HG02970 (cell line): ENCODE measurements around the gene MFSD12.

Source experiments
- ATAC-seq: cut with Tn5 transposase; IDR thresholded peaks from one replicate; pipeline ENCODE4 v1.9.1; 2021; ENCODE audit warnings: mild to moderate bottlenecking, moderate library complexity, moderate number of reproducible peaks; ENCODE audit not compliant: unreplicated experiment, low FRiP score

MFSD12 gene

GRCh38 chr19:3563709-3564524, 6.5 kb upstream of the MFSD12 start:
- ATAC-seq: no peak

DNA sequence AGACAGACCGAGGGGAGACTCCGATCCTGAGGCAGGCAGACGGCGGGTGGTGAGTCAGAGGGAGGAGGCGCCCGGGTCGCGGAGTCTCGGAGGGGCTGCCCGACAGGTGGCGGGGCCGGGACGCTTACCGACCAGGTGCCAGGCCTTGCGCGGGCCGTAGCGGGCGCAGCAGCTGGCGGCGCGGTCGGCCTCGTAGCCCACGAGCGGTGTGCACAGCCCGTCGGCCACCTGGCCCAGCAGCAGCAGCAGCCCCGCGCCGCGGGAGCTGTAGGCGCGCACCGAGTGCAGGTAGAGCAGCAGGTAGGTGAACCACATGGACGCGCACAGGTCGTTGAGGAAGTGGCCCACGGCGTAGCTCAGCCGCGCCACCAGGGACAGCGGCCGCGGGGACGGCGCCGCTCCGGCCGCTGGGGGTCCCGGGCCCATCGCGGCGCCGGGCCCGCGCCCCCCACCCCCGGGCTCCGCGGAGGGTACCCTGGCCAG, 367 bp downstream of the MFSD12 start:
- ATAC-seq: peak; percentile 7

DNA sequence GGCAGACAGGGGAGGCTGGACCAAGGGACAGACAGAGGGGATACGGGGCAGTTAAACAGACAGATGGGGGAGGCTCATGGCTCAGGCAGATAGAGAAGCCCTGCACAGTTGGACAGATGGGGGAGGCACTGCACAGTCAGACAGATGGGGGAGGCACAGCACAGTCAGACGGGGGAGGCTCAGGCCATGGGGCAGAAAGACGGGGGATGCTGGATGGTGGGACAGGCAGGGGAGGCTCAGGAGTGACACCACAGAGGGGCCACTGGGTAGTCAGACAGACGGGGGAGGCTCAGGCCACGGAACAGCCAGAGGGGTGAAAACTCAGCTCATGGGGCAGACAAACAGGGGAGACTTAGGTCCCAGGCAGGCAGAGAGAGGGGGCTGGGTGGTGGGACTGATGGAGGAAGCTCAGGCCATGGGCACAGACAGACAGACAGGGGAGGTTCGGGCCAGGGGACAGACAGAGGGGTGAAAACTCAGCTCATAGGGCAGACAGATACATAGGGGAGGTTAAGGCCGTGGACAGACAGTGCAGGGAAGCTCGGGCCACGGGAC, 886 bp downstream of the MFSD12 start:
- no peak for ATAC-seq

GRCh38 chr19:3555653-3556422, 1.5 kb downstream of the MFSD12 start:
- ATAC-seq: no peak

DNA sequence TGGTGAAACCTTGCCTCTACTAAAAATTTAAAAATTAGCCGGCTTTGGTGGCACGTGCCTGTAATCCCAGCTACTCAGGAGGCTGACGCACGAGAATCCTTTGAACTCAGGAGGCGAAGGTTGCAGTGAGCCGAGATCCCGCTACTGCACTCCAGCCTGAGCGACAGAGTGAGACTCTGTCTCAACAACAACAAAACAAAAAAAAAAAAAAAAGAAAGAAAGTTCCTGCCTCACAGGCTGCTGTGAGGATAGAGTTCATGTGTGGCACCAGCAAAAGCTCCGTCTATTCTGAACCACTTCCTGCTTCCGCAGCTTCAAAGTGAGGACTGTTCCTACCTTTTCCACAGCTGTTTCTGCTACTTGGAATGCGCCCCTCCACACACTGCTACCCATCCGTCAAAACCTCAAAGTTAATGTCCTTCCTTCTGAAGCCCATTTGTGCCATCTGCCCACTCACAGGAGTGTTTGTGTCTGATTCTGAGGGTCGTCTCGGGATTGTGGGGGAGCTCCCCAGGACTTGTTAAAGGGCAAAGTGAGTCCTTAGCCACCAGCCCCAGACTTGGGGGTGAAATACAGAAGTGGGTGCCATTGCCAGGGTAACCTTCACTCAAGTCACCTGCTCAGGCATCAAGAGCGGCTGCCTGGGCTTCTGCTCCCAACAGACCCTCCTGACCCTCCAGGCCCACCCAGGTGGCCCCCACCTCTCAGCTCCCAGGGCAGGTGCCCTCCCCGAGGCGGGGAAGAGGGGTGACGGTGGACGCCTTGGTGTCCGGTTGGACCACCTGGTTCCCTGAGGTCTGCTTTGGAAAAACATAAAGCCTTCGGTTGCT, 2.9 kb downstream of the MFSD12 start:
- no peak for ATAC-seq

GRCh38 chr19:3551792-3552095, 5.6 kb downstream of the MFSD12 start:
- ATAC-seq: no peak

GRCh38 chr19:3550947-3551791, 6.2 kb downstream of the MFSD12 start:
- no peak for ATAC-seq

- no peak for ATAC-seq
These were observed 7.6 kb downstream of the MFSD12 start for GRCh38 chr19:3549816-3550215.

- ATAC-seq: no peak
These were observed 8.8 kb downstream of the MFSD12 start for GRCh38 chr19:3548606-3549005.

GRCh38 chr19:3547767-3548282, 9.6 kb downstream of the MFSD12 start:
- no peak for ATAC-seq

GRCh38 chr19:3547301-3547731, 10.1 kb downstream of the MFSD12 start:
- no peak for ATAC-seq

DNA sequence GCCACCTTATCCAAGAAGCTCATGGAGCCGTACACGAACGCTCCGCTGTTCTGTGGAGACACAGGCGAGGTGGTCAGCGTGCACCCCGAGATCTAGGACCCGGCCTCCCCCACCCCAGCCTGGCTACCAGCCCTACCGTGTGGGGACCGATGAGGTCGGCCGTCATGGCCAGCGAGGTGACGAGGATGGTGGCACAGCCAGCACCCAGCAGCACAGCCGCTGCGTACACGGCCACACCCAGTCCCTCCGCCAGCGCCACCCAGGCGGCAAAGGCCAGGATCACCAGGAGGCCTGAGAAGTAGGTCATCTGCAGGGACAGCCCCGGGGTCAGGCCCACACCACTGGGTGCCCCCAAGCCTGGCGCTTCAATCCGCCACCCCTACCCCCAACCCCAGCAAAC, 11.3 kb downstream of the MFSD12 start:
- ATAC-seq: no peak

GRCh38 chr19:3545669-3546034, 11.7 kb downstream of the MFSD12 start:
- ATAC-seq: no peak

DNA sequence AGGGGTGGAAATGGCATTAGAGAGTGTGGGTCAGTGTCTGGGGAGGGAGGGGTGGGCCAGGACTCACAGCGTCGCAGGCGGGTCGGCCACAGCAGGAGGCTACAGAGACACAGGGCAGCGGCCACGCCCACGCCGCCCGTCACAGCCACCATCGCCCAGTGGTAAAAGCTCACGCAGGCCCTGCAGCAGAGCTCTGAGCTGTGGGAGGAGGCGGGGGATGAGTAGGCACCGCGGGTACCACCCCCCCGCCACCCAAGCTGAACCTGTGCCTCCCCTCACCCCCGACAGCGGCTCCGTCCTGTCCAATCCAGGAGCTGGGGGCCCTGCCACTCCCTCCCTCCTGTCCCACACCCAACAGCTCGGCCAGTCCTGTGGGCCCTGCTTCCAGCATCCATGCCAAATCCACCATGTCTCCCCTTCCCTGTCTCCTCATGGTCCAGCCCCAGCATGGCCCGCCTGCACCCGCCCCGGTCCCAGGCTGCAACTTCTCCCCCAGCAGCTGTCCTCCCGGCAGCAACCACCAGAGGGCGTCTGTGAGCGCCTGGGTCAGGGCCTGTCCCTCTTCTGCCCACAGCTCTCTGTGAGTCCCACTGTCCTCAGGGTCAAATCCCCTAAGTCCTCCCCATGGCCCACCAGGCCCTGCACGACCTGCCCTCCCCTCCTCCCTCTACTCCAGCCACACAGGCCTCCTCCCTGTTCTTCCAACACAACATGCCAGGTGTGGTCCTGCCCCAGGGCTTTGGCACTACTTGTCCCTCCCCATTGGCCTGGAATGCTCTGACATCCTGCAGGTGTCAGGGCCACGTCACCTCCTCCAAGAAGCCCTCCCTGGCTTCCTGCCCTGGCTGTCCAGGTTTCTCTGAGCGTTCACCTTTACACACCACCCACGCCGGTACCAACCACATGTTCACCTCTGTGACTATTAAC, 12.4 kb downstream of the MFSD12 start:
- ATAC-seq: no peak

GRCh38 chr19:3544058-3544376, 13.4 kb downstream of the MFSD12 start:
- ATAC-seq: no peak

DNA sequence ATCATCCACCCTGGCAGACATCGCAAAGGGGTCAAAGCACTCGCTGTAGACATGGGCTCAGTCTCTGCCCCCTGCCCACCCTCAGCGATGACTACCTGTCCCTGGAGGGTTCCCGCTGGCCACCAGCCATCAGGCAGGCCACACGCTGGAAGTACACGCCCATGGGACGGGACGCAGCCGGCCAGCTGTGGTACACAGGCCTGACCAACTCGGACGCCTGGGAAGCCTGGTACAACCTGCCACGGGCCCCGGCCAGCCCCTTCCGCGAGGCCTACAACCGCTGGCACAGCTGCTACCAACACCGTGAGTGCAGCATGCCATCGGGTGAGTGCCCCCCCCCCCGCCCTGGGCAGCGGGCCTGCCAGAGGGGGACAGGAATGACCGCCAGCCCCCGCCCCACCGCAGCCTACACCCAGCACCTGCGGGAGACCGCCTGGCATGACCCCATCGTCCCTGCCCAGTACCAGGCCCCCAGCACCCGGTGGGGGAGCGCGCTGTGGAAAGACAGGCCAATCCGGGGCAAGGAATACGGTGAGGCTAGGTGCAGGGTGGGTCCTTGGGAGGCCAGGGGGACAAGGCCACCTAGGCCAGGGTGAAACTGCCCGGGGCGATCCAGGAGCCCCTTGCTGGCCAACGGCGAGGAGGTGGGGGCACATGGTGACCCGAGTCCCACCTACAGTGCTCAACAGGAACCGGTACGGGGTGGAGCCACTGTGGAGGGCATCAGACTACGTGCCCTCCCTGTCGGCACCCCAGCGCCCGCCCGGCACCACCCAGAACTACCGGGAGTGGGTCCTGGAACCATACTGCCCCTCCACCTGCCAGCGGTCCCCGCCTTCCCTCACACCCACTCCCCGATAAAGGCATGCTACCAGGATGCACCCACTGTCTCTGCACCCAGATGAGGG, 14.0 kb downstream of the MFSD12 start:
- ATAC-seq: no peak

GRCh38 chr19:3539756-3540118, 17.6 kb downstream of the MFSD12 start:
- ATAC-seq: no peak
